AG04449 (cell line): ENCODE measurements around the gene PRKCE.

Experiments used
- CTCF ChIA-PET: fragments of 350-600 bp; formaldehyde crosslinking; extraction: SDS; loops from one replicate; lab custom pipeline; 2021; ENCODE audit warnings: antibody characterized with exemption; lab: Yijun Ruan, JAX
- POLR2A ChIA-PET: fragments of 400-600, 350-600 bp; formaldehyde crosslinking; extraction: SDS; loops from one replicate; lab custom pipeline; 2020; ENCODE audit warnings: antibody characterized with exemption, inconsistent platforms; lab: Yijun Ruan, JAX
- DNase-seq: peaks from one replicate; pipeline ENCODE4 v3.0.0-alpha.2; 2010; ENCODE audit warnings: low read depth, low spot score
- H3K4me3 ChIP-seq: 2 replicates; pipeline ENCODE4 v1.5.1; 2011; ENCODE audit warnings: low read depth, mild to moderate bottlenecking, control low read depth, low read length
- CTCF ChIP-seq: IDR thresholded peaks from one replicate; pipeline ENCODE4 v1.5.1; 2011; ENCODE audit warnings: mild to moderate bottlenecking, moderate library complexity, low read length, control low read depth, inconsistent platforms; ENCODE audit not compliant: insufficient read depth; ENCODE audit errors: missing control alignments

PRKCE gene

DNA sequence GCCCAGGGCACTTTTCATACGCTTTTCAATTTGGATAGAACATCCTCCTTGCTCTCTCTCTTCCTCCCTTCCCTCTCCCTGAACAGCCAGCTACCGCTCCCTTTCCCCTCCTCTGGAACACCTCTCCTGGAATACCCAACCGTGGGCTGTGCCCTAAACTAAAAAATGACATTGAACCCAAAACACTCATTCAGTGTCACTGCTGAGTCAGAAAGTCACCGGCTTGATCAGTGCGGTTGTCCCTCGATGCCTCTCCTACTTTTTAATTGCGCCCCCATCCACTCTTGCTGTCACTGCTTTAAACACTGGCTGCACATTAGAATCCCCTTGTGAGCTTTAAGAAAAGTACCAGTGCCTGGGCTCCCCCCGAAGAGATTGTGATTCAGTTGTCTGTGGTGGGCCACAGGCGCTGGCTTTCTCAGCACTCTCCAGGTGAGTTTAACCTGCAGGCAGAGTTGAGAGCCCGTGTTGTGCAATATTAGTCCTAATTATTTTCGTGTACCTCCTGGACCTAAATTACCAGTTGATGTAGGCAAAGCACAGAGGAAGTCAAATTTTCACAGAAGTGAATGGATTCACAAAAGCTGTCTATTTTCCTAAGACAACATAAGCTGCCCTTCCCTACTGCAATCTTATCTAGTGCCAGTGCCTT lies 302.0 kb downstream of the PRKCE start:
- CTCF ChIA-PET = no interaction called here
- no peak for TF ChIP-seq CTCF
- H3K4me3 ChIP-seq = no peak overlapping the region
- no peak for DNase-seq
- POLR2A ChIA-PET = no interaction called here

- no peak overlapping the region for H3K4me3 ChIP-seq
- ChIA-PET POLR2A (no interaction called here), CTCF (interaction anchor here (1.1 kb wide), 1 partner anchor 16 kb away, joined by 3 read pairs; no protein-coding TSS in a partner anchor)
- DNase-seq = no peak
- TF ChIP-seq CTCF = no peak
Measured at GRCh38 chr2:45954233-45954850, 302.9 kb downstream of the PRKCE start.

DNA sequence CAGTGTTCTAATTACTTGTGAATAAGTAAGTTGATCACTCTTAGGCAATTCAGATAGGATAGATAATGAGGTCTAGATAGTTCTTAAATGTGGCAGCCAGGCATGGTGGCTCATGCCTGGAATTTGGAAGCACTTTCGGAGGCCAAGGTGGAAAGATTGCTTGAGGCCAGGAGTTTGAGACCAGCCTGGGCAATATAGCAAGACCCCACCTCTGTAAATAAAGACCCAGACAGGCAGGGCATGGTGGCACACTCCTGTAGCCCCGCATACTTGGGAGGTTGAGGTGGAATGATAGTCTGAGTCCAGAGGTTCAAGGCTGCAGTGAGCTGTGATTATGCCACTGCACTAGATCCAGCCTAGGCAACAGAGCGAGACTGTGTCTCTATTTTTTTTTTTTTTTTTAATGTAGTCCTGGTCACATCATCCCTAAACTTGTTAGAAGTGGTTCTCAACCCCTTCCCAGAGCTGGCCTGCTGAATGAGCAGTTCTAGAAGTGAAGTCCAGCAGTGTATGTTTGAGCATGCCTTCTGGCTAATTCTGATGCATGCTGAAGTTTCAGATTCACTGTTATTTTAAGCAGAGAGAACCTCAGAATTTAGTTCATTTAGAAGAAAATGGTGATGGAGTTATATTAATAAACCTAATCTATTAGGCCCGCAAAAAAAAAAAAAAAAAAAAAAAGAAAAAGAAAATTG lies 306.2 kb downstream of the PRKCE start:
- DNase-seq = no peak
- POLR2A ChIA-PET = no interaction called here
- H3K4me3 ChIP-seq = no peak overlapping the region
- no peak for TF ChIP-seq CTCF
- CTCF ChIA-PET = interaction anchor here (1.1 to 2.0 kb wide), 4 partner anchors 12 to 36 kb away, joined by 3 to 4 read pairs (median 4); no protein-coding TSS in a partner anchor

DNA sequence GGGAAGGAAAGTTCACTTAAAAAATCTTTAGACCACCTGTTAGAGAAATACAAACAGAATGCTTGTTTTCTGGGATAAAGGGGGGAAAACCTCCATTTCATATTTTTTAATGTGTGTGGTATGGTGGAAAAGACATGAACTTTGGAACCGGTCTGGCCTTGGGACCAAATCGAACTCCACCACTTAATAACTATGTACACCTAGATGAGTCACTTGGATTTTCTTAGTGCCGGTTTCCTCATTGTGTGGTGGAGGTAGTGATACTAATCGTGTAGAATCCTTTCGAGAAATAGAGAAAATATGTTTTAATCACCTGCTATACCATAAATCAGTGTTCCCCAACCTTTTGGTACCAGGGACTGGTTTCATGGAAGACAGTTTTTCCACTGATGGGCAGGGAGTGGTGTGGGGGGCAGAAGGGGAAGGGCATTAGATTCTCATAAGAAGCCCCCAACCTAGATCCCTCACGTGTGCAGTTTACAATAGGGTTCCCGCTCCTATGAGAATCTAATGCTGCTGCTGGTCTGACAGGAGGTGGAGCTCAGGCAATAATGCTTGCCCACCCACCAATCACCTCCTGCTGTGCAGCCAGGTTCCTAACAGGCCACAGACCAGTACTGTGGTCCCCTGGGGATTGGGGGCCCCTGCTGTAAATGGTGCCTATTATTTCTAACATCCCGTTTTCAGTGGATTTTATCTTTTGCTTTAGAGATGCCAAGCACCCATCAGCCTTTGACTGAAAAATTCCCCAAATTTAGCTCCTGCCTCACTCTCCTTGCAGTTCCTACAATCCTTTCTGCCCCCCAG lies 308.8 kb downstream of the PRKCE start:
- H3K4me3 ChIP-seq = no peak overlapping the region
- ChIA-PET CTCF (no interaction called here), POLR2A (no interaction called here)
- DNase-seq = no peak
- no peak for TF ChIP-seq CTCF

- no peak for TF ChIP-seq CTCF
- peak; percentile 28 for DNase-seq
- ChIA-PET POLR2A (interaction anchor here (1.6 kb wide), 1 partner anchor 30 kb away, joined by 7 read pairs; no protein-coding TSS in a partner anchor), CTCF (interaction anchor here (1.0 to 1.3 kb wide), 3 partner anchors 31 to 320 kb away, joined by 3 to 7 read pairs (median 4); no protein-coding TSS in a partner anchor)
- no peak overlapping the region; the same call in 1 of the 2 replicates for H3K4me3 ChIP-seq
Measured at GRCh38 chr2:45962177-45962921, 310.9 kb downstream of the PRKCE start.
